ENCODE results near the gene ELOVL6. TPM values are rescaled to one million over a fixed set of nuclear protein-coding genes. Genes with fewer than 3 reads are reported as not detected.

The ELOVL6 gene
- total RNA-seq, 1 experiment from 2014 or later = 25.3 TPM

DNA sequence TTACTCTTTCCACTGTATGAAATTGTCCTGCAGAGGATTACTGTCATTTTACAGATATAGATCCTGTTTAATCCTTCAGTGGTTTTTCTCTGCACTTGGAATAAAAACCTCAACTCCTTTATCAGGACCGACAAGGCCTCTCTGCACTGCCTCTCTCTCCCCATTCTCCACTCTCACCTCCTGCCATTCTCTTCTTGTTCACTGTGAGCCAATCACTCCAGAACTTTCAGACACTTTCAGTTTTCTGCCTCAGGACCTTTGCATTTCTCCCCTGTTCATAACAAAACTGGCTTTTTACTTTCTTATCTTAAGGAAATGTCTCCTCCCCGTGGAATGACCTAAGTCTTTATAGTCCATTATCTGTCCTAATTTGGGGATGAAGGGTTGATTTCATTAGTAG lies 137.3 kb downstream of the ELOVL6 start:
- no peak overlapping the region for H2AFZ ChIP-seq
- CTCF ChIA-PET = no interaction called here
- H3K27me3 ChIP-seq (ENCODE audit: insufficient read depth, low read depth) = no peaks in the 10 kb centered on the region
- TF ChIP-seq CTCF (conservative IDR thresholded peaks at IDR 0.05) (no peak), EZH2 (IDR thresholded peaks at IDR 0.05; ENCODE audit: low read depth) (no peak)
- 0 out of 2 replicates have a peak, but pooled peaks cover 9% of the 10 kb centered on the region for H3F3A ChIP-seq (ENCODE audit: insufficient read depth, low read depth)
- no peaks in the 10 kb centered on the region for H3K9me2 ChIP-seq (ENCODE audit: insufficient read depth)
- no peak overlapping the region for H3K27ac ChIP-seq
- H3K4me2 ChIP-seq = no peak overlapping the region
- intact Hi-C loops (cut with micrococcal nuclease; ENCODE audit: unreplicated experiment) = no loop called here
- POLR2A ChIA-PET (ENCODE audit: unreplicated experiment) = no interaction called here
- no peaks in the 10 kb centered on the region for H4K20me1 ChIP-seq (ENCODE audit: insufficient read depth)
- H3K79me2 ChIP-seq (ENCODE audit: low read depth) = no peaks in the 10 kb centered on the region
- no peaks in the 10 kb centered on the region for H3K36me3 ChIP-seq (ENCODE audit: low read depth)
- no peak overlapping the region for H3K4me3 ChIP-seq
- no peaks in the 10 kb centered on the region for H3K9me3 ChIP-seq (ENCODE audit: insufficient read depth, low read depth)
- DNase-seq = no peak
- no TSS peak for BruUV-seq (replicated peaks)
- H3K4me1 ChIP-seq (replicated peaks; ENCODE audit: insufficient read depth) = peaks cover 26% of the 10 kb centered on the region

GRCh38 chr4:110059556-110060191 lies 138.7 kb downstream of the ELOVL6 start:
- Histone ChIP-seq H3K4me2 (no peak overlapping the region), H3K27me3 (ENCODE audit: insufficient read depth, low read depth) (no peaks in the 10 kb centered on the region), H3K4me3 (no peak overlapping the region), H3K36me3 (ENCODE audit: low read depth) (no peaks in the 10 kb centered on the region), H4K20me1 (ENCODE audit: insufficient read depth) (no peaks in the 10 kb centered on the region), H3K9me3 (ENCODE audit: insufficient read depth, low read depth) (no peaks in the 10 kb centered on the region), H3F3A (ENCODE audit: insufficient read depth, low read depth) (0 out of 2 replicates have a peak, but pooled peaks cover 9% of the 10 kb centered on the region), H3K27ac (0 out of 2 replicates have a peak overlapping the region, but pooled peaks have one; percentile 18), H3K9me2 (ENCODE audit: insufficient read depth) (no peaks in the 10 kb centered on the region), H3K79me2 (ENCODE audit: low read depth) (no peaks in the 10 kb centered on the region), H3K4me1 (replicated peaks; ENCODE audit: insufficient read depth) (peaks cover 26% of the 10 kb centered on the region), H2AFZ (no peak overlapping the region)
- POLR2A ChIA-PET (ENCODE audit: unreplicated experiment) = no interaction called here
- peak in 1 of 2 experiments; percentile 84 for DNase-seq
- TF ChIP-seq EZH2 (IDR thresholded peaks at IDR 0.05; ENCODE audit: low read depth) = no peak
- no peak for TF ChIP-seq CTCF (conservative IDR thresholded peaks at IDR 0.05)
- no TSS peak for BruUV-seq (replicated peaks)
- CTCF ChIA-PET = no interaction called here
- intact Hi-C loops (cut with micrococcal nuclease; ENCODE audit: unreplicated experiment) = no loop called here

DNA sequence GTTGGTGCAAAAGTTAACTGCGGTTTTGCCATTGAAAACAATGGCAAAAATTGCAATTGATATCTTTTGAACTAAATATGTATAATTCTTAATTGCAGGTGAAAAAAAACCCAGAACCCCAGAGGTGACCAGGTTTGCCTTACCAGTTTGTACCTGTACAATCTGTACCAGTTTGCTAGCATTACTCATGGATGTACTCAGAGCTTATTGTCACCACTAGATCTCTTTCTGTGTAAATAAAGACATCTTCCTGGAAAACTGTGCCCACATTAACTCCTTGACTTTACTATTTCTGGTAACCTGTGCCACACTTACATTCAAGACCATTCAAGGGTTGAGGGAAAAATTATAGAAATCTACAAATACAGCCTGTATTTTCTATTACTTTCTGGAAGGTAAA lies 139.7 kb downstream of the ELOVL6 start:
- Histone ChIP-seq H2AFZ (no peak overlapping the region), H3K9me2 (ENCODE audit: insufficient read depth) (no peaks in the 10 kb centered on the region), H3K36me3 (ENCODE audit: low read depth) (no peaks in the 10 kb centered on the region), H3K27me3 (ENCODE audit: insufficient read depth, low read depth) (no peaks in the 10 kb centered on the region), H3K4me1 (replicated peaks; ENCODE audit: insufficient read depth) (peaks cover 26% of the 10 kb centered on the region), H3K9me3 (ENCODE audit: insufficient read depth, low read depth) (no peaks in the 10 kb centered on the region), H3K4me3 (no peak overlapping the region), H3K27ac (no peak overlapping the region), H3K4me2 (no peak overlapping the region), H3K79me2 (ENCODE audit: low read depth) (no peaks in the 10 kb centered on the region), H3F3A (ENCODE audit: insufficient read depth, low read depth) (0 out of 2 replicates have a peak, but pooled peaks cover 9% of the 10 kb centered on the region), H4K20me1 (ENCODE audit: insufficient read depth) (no peaks in the 10 kb centered on the region)
- no peak for DNase-seq
- intact Hi-C loops (cut with micrococcal nuclease; ENCODE audit: unreplicated experiment) = no loop called here
- POLR2A ChIA-PET (ENCODE audit: unreplicated experiment) = no interaction called here
- TF ChIP-seq EZH2 (IDR thresholded peaks at IDR 0.05; ENCODE audit: low read depth) = no peak
- no peak for TF ChIP-seq CTCF (conservative IDR thresholded peaks at IDR 0.05)
- CTCF ChIA-PET = no interaction called here
- no TSS peak for BruUV-seq (replicated peaks)
